ENCODE results near the gene ITGA6. TPM values are rescaled to one million over a fixed set of nuclear protein-coding genes. Genes with fewer than 3 reads are reported as not detected.

The ITGA6 gene
- polyA plus RNA-seq, 1 donor: 98.3 TPM

GRCh38 chr2:172442072-172442895 lies 14.9 kb downstream of the ITGA6 start:
- DNase-seq: no peak

DNA sequence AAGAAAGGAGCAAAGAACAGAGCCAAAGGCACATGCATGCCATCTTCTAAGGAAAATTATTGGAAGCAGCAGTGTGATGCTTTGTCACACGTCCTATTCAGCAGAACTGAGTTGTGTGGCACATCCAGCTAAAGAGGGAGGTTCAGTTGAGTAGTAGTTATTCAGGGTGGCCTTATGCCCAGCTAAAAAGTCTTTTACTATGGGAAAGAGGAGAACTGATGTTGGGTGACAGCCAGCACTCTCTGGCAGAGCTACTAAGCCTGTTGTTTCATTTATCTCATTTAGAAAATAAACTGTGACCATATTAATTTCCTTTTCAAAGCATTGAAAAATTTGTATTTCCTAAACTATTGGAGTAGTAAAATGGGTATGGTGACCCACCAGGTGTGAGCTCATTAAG lies 18.5 kb downstream of the ITGA6 start:
- peak; percentile 30 for DNase-seq

GRCh38 chr2:172446474-172447063 lies 19.2 kb downstream of the ITGA6 start:
- DNase-seq: no peak

GRCh38 chr2:172447811-172448493 lies 20.6 kb downstream of the ITGA6 start:
- no peak for DNase-seq

- DNase-seq: no peak
Observed at GRCh38 chr2:172448544-172449267, 21.3 kb downstream of the ITGA6 start.

GRCh38 chr2:172449911-172450550 lies 22.6 kb downstream of the ITGA6 start:
- no peak for DNase-seq

GRCh38 chr2:172451923-172452322 lies 24.5 kb downstream of the ITGA6 start:
- no peak for DNase-seq

DNA sequence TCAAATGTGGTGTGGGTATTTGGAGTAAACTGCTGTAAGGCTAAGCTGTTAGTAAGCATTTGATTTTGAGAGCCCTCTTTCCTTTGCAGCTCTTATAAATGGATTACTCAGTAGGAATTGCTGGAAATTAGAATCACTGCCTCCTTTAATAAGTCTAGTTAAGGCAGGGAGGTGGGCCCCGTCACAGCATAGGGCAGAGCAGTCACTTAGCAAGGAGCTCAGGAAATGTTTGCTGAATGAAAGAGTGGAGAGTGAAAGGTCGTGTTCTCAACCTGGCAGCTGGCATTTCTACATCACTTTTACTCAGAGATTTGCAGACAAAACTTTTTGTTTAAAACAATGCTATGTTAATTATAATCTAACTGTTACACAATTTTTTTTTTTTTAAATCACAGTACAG lies 25.5 kb downstream of the ITGA6 start:
- DNase-seq: no peak

GRCh38 chr2:172454404-172455120 lies 27.2 kb downstream of the ITGA6 start:
- DNase-seq: no peak

DNA sequence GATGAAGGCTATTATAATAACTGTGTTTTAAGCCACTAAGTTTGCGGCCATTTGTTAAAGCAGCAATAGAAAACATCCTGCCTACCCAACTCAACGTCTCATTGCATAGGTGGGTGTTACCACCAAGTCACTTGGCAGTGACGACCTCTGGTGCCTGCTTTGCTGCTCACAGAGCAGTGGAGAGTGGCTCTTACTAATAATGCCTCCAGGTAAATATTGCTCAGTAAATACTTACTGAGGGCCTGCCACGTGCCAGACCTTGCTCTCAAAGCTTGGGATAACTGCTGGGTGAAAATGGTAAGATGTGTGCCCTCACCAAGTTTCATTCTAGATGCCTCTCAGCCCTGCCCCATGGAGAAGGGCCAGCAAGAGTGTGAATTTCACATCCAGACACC lies 27.7 kb downstream of the ITGA6 start:
- no peak for DNase-seq

DNA sequence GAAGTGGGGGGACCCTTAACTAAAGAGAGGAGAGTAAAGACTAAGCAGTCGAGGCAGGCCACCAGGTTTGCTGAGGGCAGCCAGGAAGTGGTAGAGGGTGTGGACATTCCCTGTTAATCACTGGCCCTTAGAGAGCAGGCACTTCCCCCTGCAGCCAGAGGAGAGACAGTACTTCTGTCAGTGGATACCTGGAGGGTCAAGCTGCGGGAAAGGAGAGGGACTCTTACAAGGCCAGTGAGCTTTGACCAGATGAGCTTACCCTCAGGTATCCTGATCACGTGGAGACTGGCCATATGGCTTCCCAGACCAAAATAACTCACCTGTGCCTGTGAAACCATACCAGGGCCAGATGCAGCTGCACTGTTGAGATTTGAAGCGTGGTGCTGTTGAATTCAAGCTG lies 28.6 kb downstream of the ITGA6 start:
- no peak for DNase-seq

DNA sequence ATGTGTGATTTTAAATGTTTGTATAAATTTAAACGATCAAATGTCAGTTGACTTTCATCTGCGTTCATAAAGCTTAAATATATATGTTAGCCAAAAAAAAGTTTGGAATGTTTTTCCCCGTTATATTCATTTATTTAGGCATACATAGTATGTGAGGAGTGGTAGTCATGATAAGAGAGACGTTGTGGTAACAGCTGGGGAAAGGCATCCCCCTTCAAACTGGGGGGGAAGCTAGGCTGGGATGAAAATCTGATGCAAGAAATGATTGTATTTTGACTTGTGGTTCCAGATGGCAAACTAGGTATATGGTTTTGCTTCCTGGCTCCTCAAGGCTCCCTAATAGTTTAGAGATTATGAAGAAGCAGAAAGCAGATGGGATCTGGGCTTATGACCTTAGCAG lies 30.1 kb downstream of the ITGA6 start:
- no peak for DNase-seq

DNA sequence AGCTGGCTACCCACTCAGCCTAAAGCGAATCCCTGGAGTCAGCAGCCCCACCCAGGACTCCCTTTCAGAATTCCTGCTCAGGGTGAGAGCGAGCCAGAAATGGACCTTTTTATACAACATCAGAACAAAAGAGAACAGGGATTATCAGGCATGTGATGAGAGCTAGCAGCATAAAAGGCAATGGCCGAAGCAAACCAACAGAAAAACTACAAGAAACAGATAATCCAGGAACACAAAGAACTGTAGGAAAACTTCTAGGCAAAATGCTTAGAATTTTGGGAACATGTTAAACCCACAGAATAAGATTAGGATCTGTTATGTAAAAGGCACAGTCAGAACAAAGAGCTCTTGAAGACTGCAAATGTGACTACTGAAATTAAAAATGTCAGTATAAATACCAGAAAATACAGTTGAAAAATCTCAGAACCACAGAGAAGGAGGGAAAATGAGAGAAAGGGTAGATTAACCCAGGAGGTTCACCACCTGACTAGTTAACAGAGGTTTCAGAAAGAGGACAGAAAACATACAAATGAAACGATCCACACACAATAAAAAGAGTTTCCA lies 31.3 kb downstream of the ITGA6 start:
- DNase-seq: no peak

DNA sequence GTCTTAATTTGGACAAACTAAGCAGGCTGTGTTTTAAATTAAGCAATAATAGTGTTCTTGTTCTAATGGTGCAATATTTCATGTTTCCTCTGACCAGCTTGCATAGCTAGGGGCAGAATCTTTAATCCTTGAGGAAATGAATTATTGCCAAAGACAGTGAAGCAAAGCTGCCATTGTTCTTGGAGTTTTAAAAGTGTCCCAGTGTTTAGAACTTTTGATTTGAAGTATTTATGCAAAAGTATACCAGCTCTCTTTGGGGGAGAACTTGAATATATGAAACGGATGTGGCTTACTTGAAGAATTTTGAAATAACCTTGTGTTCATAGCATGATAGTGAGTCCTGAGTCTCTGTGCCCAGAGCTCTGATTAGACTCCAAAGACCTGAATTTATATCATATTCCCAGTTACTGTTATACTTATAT lies 33.4 kb downstream of the ITGA6 start:
- no peak for DNase-seq

DNA sequence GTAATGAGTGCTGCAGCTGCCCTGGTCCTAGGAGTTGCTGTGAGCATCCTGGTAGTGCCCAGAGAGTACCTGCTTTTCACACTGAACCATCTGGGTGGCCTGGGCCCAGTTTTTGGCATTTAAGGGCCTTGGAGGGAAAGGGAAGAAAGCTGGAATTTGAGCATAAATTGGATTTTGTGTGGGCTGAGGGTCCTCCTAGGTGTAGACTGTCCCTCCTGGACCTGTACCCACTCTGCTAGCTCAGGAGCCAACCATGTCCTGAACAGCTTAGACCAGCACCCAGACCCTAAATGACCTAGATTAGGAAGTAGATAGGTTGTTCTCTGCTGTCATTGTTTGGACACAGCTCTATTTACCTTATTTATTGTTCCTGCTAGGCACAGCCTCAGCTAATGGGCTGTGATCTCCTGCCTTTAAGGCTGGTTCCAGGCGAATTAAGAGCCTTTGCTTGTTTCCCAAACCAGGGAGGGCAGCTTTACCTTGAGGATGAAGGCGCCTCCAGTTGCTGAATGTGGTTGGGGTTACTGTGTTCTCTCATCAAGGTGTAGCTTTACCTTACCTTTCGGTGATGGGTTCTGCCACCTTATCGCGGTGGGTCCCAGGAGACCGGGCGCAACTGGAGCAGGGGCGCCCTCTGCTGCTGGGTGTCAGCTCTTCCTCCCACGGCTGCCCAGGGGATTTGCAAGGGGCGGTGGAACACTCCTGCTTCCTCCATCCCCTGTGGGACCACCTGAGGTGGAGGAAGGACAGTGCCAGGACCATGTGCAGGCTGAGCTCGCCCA lies 34.4 kb downstream of the ITGA6 start:
- no peak for DNase-seq

DNA sequence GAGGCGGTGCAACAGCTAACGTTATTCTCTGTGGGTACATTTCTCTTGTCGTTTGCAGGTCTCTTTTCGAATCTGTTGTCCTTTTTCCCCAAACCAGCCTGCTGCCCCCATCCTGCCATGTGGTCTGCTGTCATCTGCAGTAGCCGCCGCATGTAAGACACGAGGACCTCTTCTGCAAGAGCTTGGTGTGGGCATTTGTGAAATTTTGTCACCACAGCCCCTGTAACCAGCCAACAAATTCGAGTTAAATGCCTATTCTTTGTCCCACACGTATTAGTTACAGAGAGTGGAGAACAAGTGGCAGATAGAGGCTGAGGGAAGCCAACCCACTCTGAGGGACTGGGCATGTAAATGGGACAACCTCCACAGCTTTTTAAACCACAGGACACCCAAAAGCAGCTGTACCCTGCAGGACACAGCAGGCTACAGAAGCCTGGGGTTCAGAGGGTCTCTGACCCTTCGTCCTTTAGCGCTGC lies 35.0 kb downstream of the ITGA6 start:
- DNase-seq: no peak

- DNase-seq: no peak
Observed at GRCh38 chr2:172462849-172463381, 35.5 kb downstream of the ITGA6 start.

DNA sequence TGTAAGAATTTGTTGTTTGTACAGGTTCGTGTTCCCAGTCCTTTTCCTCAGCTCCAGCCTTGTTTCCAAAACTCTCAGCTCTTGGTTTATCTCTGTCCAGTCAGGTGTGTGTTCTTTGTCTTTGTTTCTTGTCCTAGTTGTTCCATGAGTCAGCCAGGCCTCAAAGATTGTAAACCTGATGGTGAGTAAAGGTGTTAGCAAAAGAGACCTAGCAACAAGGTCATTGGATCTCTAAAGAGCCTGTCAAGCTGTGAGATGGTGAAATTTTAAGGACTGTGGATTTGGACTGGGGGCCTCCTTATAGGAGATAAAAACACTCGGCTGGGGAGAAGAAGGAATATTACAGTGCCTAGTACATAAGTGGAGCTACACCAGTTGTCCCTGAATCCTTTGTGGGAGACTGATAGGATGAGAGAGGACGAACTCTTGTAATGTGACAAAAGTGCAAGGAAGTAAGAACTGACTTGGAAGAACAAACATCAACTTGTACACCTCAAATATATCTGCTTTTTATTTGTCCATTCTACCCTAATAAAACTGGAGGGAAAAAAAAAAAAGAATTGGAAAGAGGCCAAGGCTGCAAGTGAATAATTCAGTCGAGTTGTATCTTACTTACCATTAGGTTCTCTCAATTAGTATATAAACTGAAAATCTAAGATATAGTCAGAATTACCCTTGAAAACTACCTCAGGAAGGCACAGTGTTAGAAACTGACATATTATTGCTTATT lies 37.2 kb downstream of the ITGA6 start:
- no peak for DNase-seq
